Mammary epithelial cell (primary cell): Measurements from ENCODE around the gene PEX19.

Experiments
- EZH2 ChIP-seq: IDR thresholded peaks from 2 replicates; pipeline ENCODE4 v1.6.1; 2012; ENCODE audit warnings: low read length, inconsistent platforms, borderline replicate concordance
- TF ChIP-seq, protein P1 (sequence below), 2 donors: IDR thresholded peaks in 1 of 2; conservative IDR thresholded peaks in 1 of 2; 2 replicates each; pipeline ENCODE4 v1.5.1; 2011 to 2012; ENCODE audit warnings: inconsistent platforms in 2 of 2, low read length in 2 of 2, mild to moderate bottlenecking in 2 of 2, control low read depth in 1 of 2, low read depth in 1 of 2; ENCODE audit not compliant: insufficient read depth in 1 of 2; ENCODE audit errors: extremely low read depth in 1 of 2

DNA sequence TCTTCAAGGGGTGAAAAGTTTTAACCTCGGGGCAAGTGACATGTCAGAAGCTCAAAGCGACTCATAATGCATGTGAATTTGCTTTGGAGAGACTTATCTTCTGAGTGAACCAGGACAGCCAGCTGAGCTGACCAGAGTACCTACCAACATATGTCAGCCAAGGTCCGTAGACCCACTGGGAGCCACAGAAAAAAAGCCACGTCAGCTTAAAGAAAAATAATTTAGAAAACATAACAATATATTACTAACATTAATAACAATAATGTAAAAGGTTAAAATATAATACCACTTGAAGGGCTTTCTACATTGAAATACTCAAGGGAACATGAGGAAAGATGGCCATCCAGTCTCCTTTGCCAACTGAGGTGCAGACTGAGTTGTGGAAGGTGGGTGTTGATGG is 6.9 kb downstream of the PEX19 start:
- TF ChIP-seq, protein P1, sequence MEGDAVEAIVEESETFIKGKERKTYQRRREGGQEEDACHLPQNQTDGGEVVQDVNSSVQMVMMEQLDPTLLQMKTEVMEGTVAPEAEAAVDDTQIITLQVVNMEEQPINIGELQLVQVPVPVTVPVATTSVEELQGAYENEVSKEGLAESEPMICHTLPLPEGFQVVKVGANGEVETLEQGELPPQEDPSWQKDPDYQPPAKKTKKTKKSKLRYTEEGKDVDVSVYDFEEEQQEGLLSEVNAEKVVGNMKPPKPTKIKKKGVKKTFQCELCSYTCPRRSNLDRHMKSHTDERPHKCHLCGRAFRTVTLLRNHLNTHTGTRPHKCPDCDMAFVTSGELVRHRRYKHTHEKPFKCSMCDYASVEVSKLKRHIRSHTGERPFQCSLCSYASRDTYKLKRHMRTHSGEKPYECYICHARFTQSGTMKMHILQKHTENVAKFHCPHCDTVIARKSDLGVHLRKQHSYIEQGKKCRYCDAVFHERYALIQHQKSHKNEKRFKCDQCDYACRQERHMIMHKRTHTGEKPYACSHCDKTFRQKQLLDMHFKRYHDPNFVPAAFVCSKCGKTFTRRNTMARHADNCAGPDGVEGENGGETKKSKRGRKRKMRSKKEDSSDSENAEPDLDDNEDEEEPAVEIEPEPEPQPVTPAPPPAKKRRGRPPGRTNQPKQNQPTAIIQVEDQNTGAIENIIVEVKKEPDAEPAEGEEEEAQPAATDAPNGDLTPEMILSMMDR (conservative IDR thresholded peaks at IDR 0.05 in 1 of 2, IDR thresholded peaks at IDR 0.05 in 1 of 2; ENCODE audit: extremely low read depth in 1 of 2, insufficient read depth in 1 of 2, low read depth in 1 of 2, low read length in 2 of 2), result no peak
- TF ChIP-seq EZH2, result no peak
